Measurements from ENCODE around the gene FLOT1. TPM values are rescaled to one million over a fixed set of nuclear protein-coding genes. Genes with fewer than 3 reads are reported as not detected.
A peak's percentile ranks its signal among the peaks of the same experiment; 100 is the strongest.

Gene FLOT1
- total and polyA plus RNA-seq, 2 of the 13 experiments (the other 11 are each of a cell fraction or from before 2014, with no cell fraction given): 82.3 to 130 TPM

- TF ChIP-seq ZNF18 (CRISPR knock-in tag; IDR thresholded peaks at IDR 0.05; ENCODE audit: insufficient replicate concordance) (no peak), ZNF710 (CRISPR knock-in tag; IDR thresholded peaks at IDR 0.05; ENCODE audit: borderline replicate concordance) (no peak), NR2F2 (IDR thresholded peaks at IDR 0.05; ENCODE audit: borderline replicate concordance, low read depth) (no peak), IKZF5 (CRISPR knock-in tag; IDR thresholded peaks at IDR 0.05) (no peak), SALL2 (CRISPR knock-in tag; IDR thresholded peaks at IDR 0.05) (no peak)
Observed at GRCh38 chr6:30774701-30775100, 32.2 kb upstream of the FLOT1 start (continued).

- intact Hi-C loops (cut with micrococcal nuclease; ENCODE audit: unreplicated experiment): no loop called here
- Histone ChIP-seq H3K4me1 (ENCODE audit: insufficient read depth, low read length) (peaks cover 73% of the 10 kb centered on the region), H3K27ac (ENCODE audit: extremely low read length, insufficient read depth, low read length) (peak overlapping the region; percentile 98), H3K4me2 (ENCODE audit: low read depth, low read length) (no peak overlapping the region), H3K27me3 (ENCODE audit: control insufficient read depth in 1 of 2, insufficient read depth in 2 of 2, low read length in 2 of 2) (no peaks in the 10 kb centered on the region), H3K9me3 (ENCODE audit: low read length) (no peaks in the 10 kb centered on the region), H4K20me1 (ENCODE audit: insufficient read depth, low read length) (no peaks in the 10 kb centered on the region), H3K4me3 (replicated peaks in 1 of 3; ENCODE audit: insufficient read depth in 1 of 3, low read depth in 2 of 3, low read length in 3 of 3) (no peak overlapping the region), H3K79me2 (ENCODE audit: insufficient read depth, low read length) (no peaks in the 10 kb centered on the region), H2AFZ (ENCODE audit: low read length) (no peak overlapping the region), H3K9ac (ENCODE audit: insufficient read depth, low read depth, low read length) (peak overlapping the region; percentile 93), H3K36me3 (replicated peaks in 1 of 2; ENCODE audit: control insufficient read depth in 1 of 2, insufficient read depth in 2 of 2, low read length in 2 of 2) (no peaks in the 10 kb centered on the region)
- FAIRE-seq (no peak), ATAC-seq (no peak), DNase-seq (ENCODE audit: low spot score) (no peak)
- WGBS (ENCODE audit: low lambda C conversion rate): 93% methylated on average over 3 of the region's 3 CpGs
- POLR2A ChIA-PET: interaction anchor here (0.5 to 11.8 kb wide), 8 partner anchors 9 to 107 kb away, joined by 3 to 414 read pairs (median 22); partner anchors contain the start of genes FLOT1 and IER3
- in situ Hi-C loops (cut with HindIII; ENCODE audit: extremely low pct_ligation_motif_present, low pct_unique_long_range_greater_than_20kb): no loop called here
- CTCF ChIA-PET (ENCODE audit: low intra/inter-chr PET ratio, low total read pairs): no interaction called here
- no TSS peak for BruUV-seq (replicated peaks)
- TF ChIP-seq ZNF441 (CRISPR knock-in tag; IDR thresholded peaks at IDR 0.05; ENCODE audit: borderline replicate concordance): 0 out of 2 replicates have a peak, but pooled peaks have one; percentile 47
- no peak for TF ChIP-seq ZSCAN25 (CRISPR knock-in tag; IDR thresholded peaks at IDR 0.05)
- no peak for TF ChIP-seq FOXO4 (CRISPR knock-in tag; conservative IDR thresholded peaks at IDR 0.05)
- no peak for TF ChIP-seq ATF3 (CRISPR knock-in tag; IDR thresholded peaks at IDR 0.05)
- TF ChIP-seq SAP130 (CRISPR knock-in tag; IDR thresholded peaks at IDR 0.05; ENCODE audit: low read depth): 0 out of 2 replicates have a peak, but pooled peaks have one; percentile 9
- no peak for TF ChIP-seq SNAPC4 (CRISPR knock-in tag; IDR thresholded peaks at IDR 0.05)
Observed at GRCh38 chr6:30770592-30770991, 28.1 kb upstream of the FLOT1 start.
